Cerebellar cortex (tissue), 1 donor: ENCODE data around the gene ABL2.
"Not testable (repeated sequence)": the region's sequence is repeated elsewhere in the genome, so short reads cannot be mapped to it uniquely, and the experiment has no call there.

Experiments used
- DNase-seq: peaks from one replicate; pipeline ENCODE4 v3.0.0-alpha.2; 2015; ENCODE audit warnings: low spot score

Gene ABL2

GRCh38 chr1:179135168-179135567, 94.3 kb downstream of the ABL2 start:
- DNase-seq = not testable (repeated sequence)

- no peak for DNase-seq
Observed at GRCh38 chr1:179129702-179130473, 99.6 kb downstream of the ABL2 start.

GRCh38 chr1:179128520-179128919, 101.0 kb downstream of the ABL2 start:
- no peak for DNase-seq

- DNase-seq = no peak
Observed at GRCh38 chr1:179127163-179127895, 102.1 kb downstream of the ABL2 start.

GRCh38 chr1:179126338-179127060, 103.0 kb downstream of the ABL2 start:
- no peak for DNase-seq

- no peak for DNase-seq
Observed at GRCh38 chr1:179124873-179125272, 104.6 kb downstream of the ABL2 start.

GRCh38 chr1:179121159-179121938, 108.1 kb downstream of the ABL2 start:
- peak; percentile 52 for DNase-seq

- DNase-seq = no peak
Observed at GRCh38 chr1:179120736-179121135, 108.7 kb downstream of the ABL2 start.

- DNase-seq = no peak
Observed at GRCh38 chr1:179119513-179119912, 110.0 kb downstream of the ABL2 start.

- no peak for DNase-seq
Observed at GRCh38 chr1:179115181-179115580, 114.3 kb downstream of the ABL2 start.

- DNase-seq = no peak
Observed at GRCh38 chr1:179108644-179109043, 120.8 kb downstream of the ABL2 start.

GRCh38 chr1:179107706-179108629, 121.5 kb downstream of the ABL2 start:
- DNase-seq = no peak

- peak; percentile 72 for DNase-seq
Observed at GRCh38 chr1:179105393-179105792, 124.1 kb downstream of the ABL2 start.

- DNase-seq = no peak
Observed at GRCh38 chr1:179104611-179105250, 124.7 kb downstream of the ABL2 start.

GRCh38 chr1:179103999-179104398, 125.5 kb downstream of the ABL2 start:
- DNase-seq = no peak

GRCh38 chr1:179101566-179101965, 127.9 kb downstream of the ABL2 start:
- no peak for DNase-seq

- DNase-seq = no peak
Observed at GRCh38 chr1:179099891-179100290, 129.6 kb downstream of the ABL2 start.

GRCh38 chr1:179095924-179096323, 133.6 kb downstream of the ABL2 start:
- DNase-seq = no peak

GRCh38 chr1:179095377-179095776, 134.1 kb downstream of the ABL2 start:
- no peak for DNase-seq

- no peak for DNase-seq
Observed at GRCh38 chr1:179094818-179095217, 134.7 kb downstream of the ABL2 start.
